KMS-11 (cell line): Measurements from ENCODE around the gene MTCH2.

ENCODE experiments used
- H2AFZ ChIP-seq: fragments of 200-600 bp; sonication (generic); 2 replicates; pipeline ENCODE4 v1.6.1; 2016; ENCODE audit warnings: antibody characterized with exemption, mixed run types, low read depth
- H3K27ac ChIP-seq: fragments of 200-600 bp; sonication (generic); 2 replicates; pipeline ENCODE4 v1.6.1; 2016; ENCODE audit warnings: mild to moderate bottlenecking, mixed run types
- H3K27me3 ChIP-seq: fragments of 200-600 bp; sonication (generic); 2 replicates; pipeline ENCODE4 v1.6.1; 2017; ENCODE audit warnings: mild to moderate bottlenecking, low read depth, mixed run types, moderate library complexity; ENCODE audit not compliant: insufficient read depth
- H3K36me3 ChIP-seq: fragments of 200-600 bp; sonication (generic); 2 replicates; pipeline ENCODE4 v1.6.1; 2017; ENCODE audit warnings: mild to moderate bottlenecking, mixed run types; ENCODE audit not compliant: insufficient read depth
- H3K4me1 ChIP-seq: fragments of 200-600 bp; sonication (generic); 2 replicates; pipeline ENCODE4 v1.6.1; 2016; ENCODE audit warnings: mild to moderate bottlenecking, low read depth, mixed run types; ENCODE audit not compliant: poor library complexity, severe bottlenecking
- H3K4me2 ChIP-seq: fragments of 200-600 bp; sonication (generic); 2 replicates; pipeline ENCODE4 v1.7.0; 2016; ENCODE audit warnings: mild to moderate bottlenecking, mixed run types
- H3K4me3 ChIP-seq: fragments of 200-600 bp; sonication (generic); IDR thresholded peaks from 2 replicates; pipeline ENCODE4 v1.6.1; 2017; ENCODE audit warnings: low read depth, low read length, mixed read lengths; ENCODE audit not compliant: insufficient read depth
- H3K79me2 ChIP-seq: fragments of 200-600 bp; sonication (generic); 2 replicates; pipeline ENCODE4 v1.6.1; 2016; ENCODE audit warnings: low read depth, mixed run types; ENCODE audit not compliant: insufficient read depth
- H3K9ac ChIP-seq: fragments of 200-600 bp; sonication (generic); 2 replicates; pipeline ENCODE4 v1.6.1; 2016; ENCODE audit warnings: mild to moderate bottlenecking, mixed run types
- H4K20me1 ChIP-seq: fragments of 200-600 bp; sonication (generic); 2 replicates; pipeline ENCODE4 v1.6.1; 2016; ENCODE audit warnings: mild to moderate bottlenecking, mixed run types; ENCODE audit not compliant: insufficient read depth
- TF ChIP-seq, protein P1 (sequence below): fragments of 200-600 bp; sonication (generic); conservative IDR thresholded peaks from 2 replicates; pipeline ENCODE4 v1.6.1; 2017; ENCODE audit warnings: low read depth, mild to moderate bottlenecking, antibody characterized with exemption, low read length, moderate library complexity, mixed read lengths

Gene MTCH2

GRCh38 chr11:47617417-47617809, 24.9 kb downstream of the MTCH2 start:
- no peaks in the 10 kb centered on the region for H4K20me1 ChIP-seq
- no peak overlapping the region for H3K27ac ChIP-seq
- peak overlapping the region; percentile 52 for H3K4me2 ChIP-seq
- no peak overlapping the region for H3K9ac ChIP-seq
- H3K27me3 ChIP-seq: no peaks in the 10 kb centered on the region
- H3K4me3 ChIP-seq: no peak overlapping the region
- peaks cover 36% of the 10 kb centered on the region for H3K4me1 ChIP-seq
- no peak overlapping the region for H2AFZ ChIP-seq
- H3K36me3 ChIP-seq: no peaks in the 10 kb centered on the region
- H3K79me2 ChIP-seq: no peaks in the 10 kb centered on the region
- TF ChIP-seq, protein P1, sequence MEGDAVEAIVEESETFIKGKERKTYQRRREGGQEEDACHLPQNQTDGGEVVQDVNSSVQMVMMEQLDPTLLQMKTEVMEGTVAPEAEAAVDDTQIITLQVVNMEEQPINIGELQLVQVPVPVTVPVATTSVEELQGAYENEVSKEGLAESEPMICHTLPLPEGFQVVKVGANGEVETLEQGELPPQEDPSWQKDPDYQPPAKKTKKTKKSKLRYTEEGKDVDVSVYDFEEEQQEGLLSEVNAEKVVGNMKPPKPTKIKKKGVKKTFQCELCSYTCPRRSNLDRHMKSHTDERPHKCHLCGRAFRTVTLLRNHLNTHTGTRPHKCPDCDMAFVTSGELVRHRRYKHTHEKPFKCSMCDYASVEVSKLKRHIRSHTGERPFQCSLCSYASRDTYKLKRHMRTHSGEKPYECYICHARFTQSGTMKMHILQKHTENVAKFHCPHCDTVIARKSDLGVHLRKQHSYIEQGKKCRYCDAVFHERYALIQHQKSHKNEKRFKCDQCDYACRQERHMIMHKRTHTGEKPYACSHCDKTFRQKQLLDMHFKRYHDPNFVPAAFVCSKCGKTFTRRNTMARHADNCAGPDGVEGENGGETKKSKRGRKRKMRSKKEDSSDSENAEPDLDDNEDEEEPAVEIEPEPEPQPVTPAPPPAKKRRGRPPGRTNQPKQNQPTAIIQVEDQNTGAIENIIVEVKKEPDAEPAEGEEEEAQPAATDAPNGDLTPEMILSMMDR: 0 out of 2 replicates have a peak, but pooled peaks have one; percentile 11

DNA sequence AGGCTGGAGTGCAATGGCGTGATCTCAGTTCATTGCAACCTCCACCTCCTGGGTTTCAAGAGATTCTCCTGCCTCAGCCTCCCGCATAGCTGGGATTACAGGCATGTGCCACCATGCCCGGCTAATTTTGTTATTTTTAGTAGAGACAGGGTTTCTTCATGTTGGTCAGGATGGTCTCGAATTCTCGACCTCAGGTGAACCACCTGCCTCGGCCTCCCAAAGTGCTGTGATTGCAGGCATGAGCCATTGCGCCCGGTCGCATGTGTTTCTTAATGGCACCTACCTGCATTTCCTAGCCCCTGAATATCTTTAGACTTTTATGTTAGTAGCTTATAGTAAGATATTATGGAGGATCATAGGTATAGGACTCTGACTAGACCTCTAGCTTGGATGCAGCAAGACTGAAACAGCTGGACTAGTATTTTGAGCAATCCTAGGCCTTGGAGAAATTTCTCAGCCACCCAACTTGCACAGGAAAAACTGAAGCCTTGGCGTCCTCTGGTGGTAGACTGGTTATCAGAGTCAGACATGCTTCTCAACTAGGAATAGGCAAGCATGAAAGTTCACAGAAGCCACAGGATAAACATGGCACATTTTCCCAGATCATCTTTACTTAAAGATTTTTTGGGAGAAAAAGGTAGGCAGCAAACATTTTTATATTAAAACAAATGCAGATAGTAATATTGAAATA, 25.5 kb downstream of the MTCH2 start:
- Histone ChIP-seq H2AFZ (no peak overlapping the region), H3K36me3 (no peaks in the 10 kb centered on the region), H3K9ac (no peak overlapping the region), H3K4me2 (peak overlapping the region; percentile 52; the same call in 1 of the 2 replicates), H4K20me1 (no peaks in the 10 kb centered on the region), H3K4me1 (peaks cover 36% of the 10 kb centered on the region), H3K4me3 (no peak overlapping the region), H3K27ac (no peak overlapping the region), H3K79me2 (no peaks in the 10 kb centered on the region), H3K27me3 (no peaks in the 10 kb centered on the region)
- TF ChIP-seq, protein P1: peak; percentile 69

- Histone ChIP-seq H3K79me2 (no peaks in the 10 kb centered on the region), H4K20me1 (no peaks in the 10 kb centered on the region), H3K27me3 (no peaks in the 10 kb centered on the region), H3K4me2 (no peak overlapping the region), H3K4me3 (no peak overlapping the region), H3K4me1 (peaks cover 36% of the 10 kb centered on the region), H3K27ac (no peak overlapping the region), H3K9ac (no peak overlapping the region), H3K36me3 (no peaks in the 10 kb centered on the region), H2AFZ (no peak overlapping the region)
- TF ChIP-seq, protein P1: no peak
Measured at GRCh38 chr11:47615249-47615648, 27.1 kb downstream of the MTCH2 start.

- Histone ChIP-seq H3K79me2 (no peaks in the 10 kb centered on the region), H3K27me3 (no peaks in the 10 kb centered on the region), H3K4me1 (peaks cover 5% of the 10 kb centered on the region), H3K4me2 (no peak overlapping the region), H2AFZ (no peak overlapping the region), H4K20me1 (no peaks in the 10 kb centered on the region), H3K4me3 (no peak overlapping the region), H3K27ac (no peak overlapping the region), H3K36me3 (no peaks in the 10 kb centered on the region), H3K9ac (no peak overlapping the region)
- TF ChIP-seq, protein P1: no peak
Measured at GRCh38 chr11:47611348-47611794, 31.0 kb downstream of the MTCH2 start.
